ENCODE results near the gene IL32. TPM values are rescaled to one million over a fixed set of nuclear protein-coding genes. Genes with fewer than 3 reads are reported as not detected.

IL32 gene
- total and polyA plus RNA-seq, 4 donors: 83.7 to 275 (median 200) TPM

DNA sequence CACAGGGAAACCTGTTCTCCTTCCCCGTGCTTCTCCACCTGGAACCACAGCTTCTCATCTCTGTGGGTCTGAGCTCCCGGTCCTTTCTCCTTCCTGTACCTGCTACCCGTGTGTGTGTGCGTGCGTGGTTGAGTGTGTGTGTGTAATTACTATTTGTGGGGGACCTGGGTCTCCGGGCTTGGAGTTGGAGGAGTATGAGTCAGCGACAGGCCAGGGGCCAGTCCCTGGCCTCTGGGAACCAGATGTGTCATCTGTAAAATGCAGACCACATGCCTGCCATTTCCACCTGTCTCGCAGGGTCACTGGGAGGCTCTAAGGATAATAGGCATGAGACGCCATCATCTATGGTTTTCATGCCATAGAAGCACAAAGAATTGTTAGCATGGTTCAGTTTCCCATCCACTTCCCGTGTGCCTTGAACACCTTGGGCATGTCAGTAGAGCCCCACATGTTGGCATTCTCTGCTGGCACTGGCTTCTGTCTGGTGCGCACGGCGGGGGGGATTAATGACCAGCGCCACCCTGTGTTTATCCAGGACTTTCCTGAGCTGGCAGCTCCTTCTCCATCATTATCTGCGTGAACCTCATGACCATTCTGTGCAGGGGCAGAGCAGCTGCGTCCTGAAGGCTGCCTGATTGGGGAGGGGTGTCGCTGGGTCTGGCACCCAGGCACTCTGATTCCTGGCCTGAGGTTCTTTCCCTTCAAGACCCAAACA, 48.5 kb downstream of the IL32 start:
- H3K36me3 ChIP-seq (ENCODE audit: control insufficient read depth in 4 of 4, insufficient read depth in 4 of 4, low read length in 4 of 4): peaks cover 0 to 18% (median 7%) of the 10 kb centered on the region in 4 donors
- peak overlapping the region in 1 of 2 donors; percentile 69 for H3K9ac ChIP-seq (ENCODE audit: insufficient read depth in 1 of 2, low read length in 2 of 2)
- 60 to 72% methylated on average over 17 of the region's 17 CpGs for WGBS, 2 donors
- no peak overlapping the region for H3K27ac ChIP-seq (ENCODE audit: low read depth in 1 of 2, low read length in 1 of 2)
- H3K9me3 ChIP-seq (ENCODE audit: control insufficient read depth in 4 of 4, insufficient read depth in 3 of 4, low read length in 3 of 4): no peaks in the 10 kb centered on the region
- H3K4me1 ChIP-seq (ENCODE audit: control insufficient read depth in 5 of 5, insufficient read depth in 5 of 5, low read length in 5 of 5): peaks cover 5 to 19% (median 9%) of the 10 kb centered on the region in 5 donors
- DNase-seq (no peak), ATAC-seq (ENCODE audit: insufficient read depth, low FRiP score) (no peak)
- H3K4me3 ChIP-seq: no peak overlapping the region
- no peaks in the 10 kb centered on the region for H3K27me3 ChIP-seq (ENCODE audit: control insufficient read depth in 3 of 3, insufficient read depth in 3 of 3, low read length in 2 of 3)
- TF ChIP-seq, protein P1, sequence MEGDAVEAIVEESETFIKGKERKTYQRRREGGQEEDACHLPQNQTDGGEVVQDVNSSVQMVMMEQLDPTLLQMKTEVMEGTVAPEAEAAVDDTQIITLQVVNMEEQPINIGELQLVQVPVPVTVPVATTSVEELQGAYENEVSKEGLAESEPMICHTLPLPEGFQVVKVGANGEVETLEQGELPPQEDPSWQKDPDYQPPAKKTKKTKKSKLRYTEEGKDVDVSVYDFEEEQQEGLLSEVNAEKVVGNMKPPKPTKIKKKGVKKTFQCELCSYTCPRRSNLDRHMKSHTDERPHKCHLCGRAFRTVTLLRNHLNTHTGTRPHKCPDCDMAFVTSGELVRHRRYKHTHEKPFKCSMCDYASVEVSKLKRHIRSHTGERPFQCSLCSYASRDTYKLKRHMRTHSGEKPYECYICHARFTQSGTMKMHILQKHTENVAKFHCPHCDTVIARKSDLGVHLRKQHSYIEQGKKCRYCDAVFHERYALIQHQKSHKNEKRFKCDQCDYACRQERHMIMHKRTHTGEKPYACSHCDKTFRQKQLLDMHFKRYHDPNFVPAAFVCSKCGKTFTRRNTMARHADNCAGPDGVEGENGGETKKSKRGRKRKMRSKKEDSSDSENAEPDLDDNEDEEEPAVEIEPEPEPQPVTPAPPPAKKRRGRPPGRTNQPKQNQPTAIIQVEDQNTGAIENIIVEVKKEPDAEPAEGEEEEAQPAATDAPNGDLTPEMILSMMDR (IDR thresholded peaks at IDR 0.05; ENCODE audit: control extremely low read depth, extremely low read depth): no peak

DNA sequence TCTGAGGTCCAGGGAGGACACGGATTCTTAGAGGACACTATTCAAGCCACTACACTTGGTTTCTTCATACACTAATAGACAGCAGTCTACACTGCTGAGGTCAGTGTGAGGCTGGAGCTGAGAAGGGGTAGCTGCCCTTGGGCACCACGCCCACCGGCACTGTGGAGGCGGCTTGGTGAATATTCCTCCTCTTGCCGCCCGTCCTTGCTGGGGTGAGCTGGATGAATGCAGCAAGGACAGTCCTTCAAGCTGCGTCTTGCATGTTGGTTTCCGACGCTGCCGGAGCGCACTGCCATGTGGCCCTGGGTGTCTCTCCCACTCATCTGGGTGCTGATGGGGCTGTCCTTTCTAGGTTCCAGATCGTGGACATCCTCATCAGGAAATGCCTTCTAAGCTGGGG, 49.6 kb downstream of the IL32 start:
- Histone ChIP-seq H3K4me1 (ENCODE audit: control insufficient read depth in 5 of 5, insufficient read depth in 5 of 5, low read length in 5 of 5) (peaks cover 5 to 19% (median 9%) of the 10 kb centered on the region in 5 donors), H3K9ac (ENCODE audit: insufficient read depth in 1 of 2, low read length in 2 of 2) (no peak overlapping the region), H3K27ac (ENCODE audit: low read depth in 1 of 2, low read length in 1 of 2) (no peak overlapping the region), H3K9me3 (ENCODE audit: control insufficient read depth in 4 of 4, insufficient read depth in 3 of 4, low read length in 3 of 4) (no peaks in the 10 kb centered on the region), H3K27me3 (ENCODE audit: control insufficient read depth in 3 of 3, insufficient read depth in 3 of 3, low read length in 2 of 3) (no peaks in the 10 kb centered on the region), H3K4me3 (no peak overlapping the region), H3K36me3 (ENCODE audit: control insufficient read depth in 4 of 4, insufficient read depth in 4 of 4, low read length in 4 of 4) (peaks cover 5 to 29% (median 7%) of the 10 kb centered on the region in 4 donors)
- DNase-seq: no peak
- TF ChIP-seq, protein P1 (IDR thresholded peaks at IDR 0.05; ENCODE audit: control extremely low read depth, extremely low read depth): no peak
- 93 to 94% methylated on average over 12 of the region's 12 CpGs for WGBS, 2 donors
- no peak for ATAC-seq (ENCODE audit: insufficient read depth, low FRiP score)

DNA sequence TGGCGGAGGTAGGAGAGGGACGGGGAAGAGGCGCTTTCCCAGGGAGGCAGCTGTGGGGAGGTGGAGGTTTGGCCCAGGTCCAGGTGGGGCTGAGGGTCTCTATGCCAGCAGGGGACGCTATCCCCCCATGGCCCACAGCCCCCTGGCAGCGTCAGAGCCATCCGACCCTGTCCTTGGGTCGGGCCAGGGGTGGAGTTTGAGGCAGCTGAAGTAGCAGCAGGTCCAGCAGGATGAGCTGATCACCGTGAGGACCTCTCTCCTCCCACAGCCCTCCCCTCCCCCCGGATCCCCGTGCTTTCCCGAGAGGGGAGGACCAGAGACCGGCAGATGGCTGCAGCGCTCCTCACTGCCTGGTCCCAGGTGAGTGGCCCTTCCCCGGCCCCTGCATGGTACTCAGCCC, 50.1 kb downstream of the IL32 start:
- WGBS, 2 donors: 77 to 89% methylated on average over 13 to 14 of the region's 14 CpGs
- Histone ChIP-seq H3K27ac (ENCODE audit: low read depth in 1 of 2, low read length in 1 of 2) (no peak overlapping the region), H3K27me3 (ENCODE audit: control insufficient read depth in 3 of 3, insufficient read depth in 3 of 3, low read length in 2 of 3) (no peaks in the 10 kb centered on the region), H3K36me3 (ENCODE audit: control insufficient read depth in 4 of 4, insufficient read depth in 4 of 4, low read length in 4 of 4) (peaks cover 5 to 33% (median 7%) of the 10 kb centered on the region in 4 donors), H3K4me1 (ENCODE audit: control insufficient read depth in 5 of 5, insufficient read depth in 5 of 5, low read length in 5 of 5) (peaks cover 5 to 19% (median 9%) of the 10 kb centered on the region in 5 donors), H3K9ac (ENCODE audit: insufficient read depth in 1 of 2, low read length in 2 of 2) (no peak overlapping the region), H3K9me3 (ENCODE audit: control insufficient read depth in 4 of 4, insufficient read depth in 3 of 4, low read length in 3 of 4) (no peaks in the 10 kb centered on the region), H3K4me3 (no peak overlapping the region)
- ATAC-seq (ENCODE audit: insufficient read depth, low FRiP score) (no peak), DNase-seq (no peak)
- TF ChIP-seq, protein P1 (IDR thresholded peaks at IDR 0.05; ENCODE audit: control extremely low read depth, extremely low read depth): no peak
